IMR-90 (cell line): ENCODE measurements around the gene SOBP. TPM values are rescaled to one million over a fixed set of nuclear protein-coding genes. Genes with fewer than 3 reads are reported as not detected.

ENCODE experiments used
- ATAC-seq: fragments of 200-7000 bp; cut with Tn5 transposase; 2 replicates; pipeline ENCODE4 v1.9.1; 2020; ENCODE audit warnings: low read depth, mild to moderate bottlenecking, moderate library complexity
- BruUV-seq: library from RNA; stranded (reverse); fragments of 400-500 nt; replicated peaks from 2 replicates; lab custom pipeline; 2021; lab: Mats Ljungman, UMichigan
- CTCF ChIA-PET: fragments of 300-600 bp; formaldehyde crosslinking; extraction: SDS; loops from one replicate; lab custom pipeline; 2021; ENCODE audit warnings: antibody characterized with exemption; lab: Yijun Ruan, JAX
- POLR2A ChIA-PET: fragments of 300-600 bp; sonication (Branson Sonifier 250); formaldehyde crosslinking; loops from one replicate; lab custom pipeline; 2022; ENCODE audit warnings: antibody characterized with exemption; ENCODE audit not compliant: unreplicated experiment; lab: Charles Lee
- DNase-seq: peaks from one replicate; pipeline ENCODE4 v3.0.0; 2013
- H2AFZ ChIP-seq: replicated peaks from 2 replicates; pipeline ENCODE3; 2013; ENCODE audit warnings: low read length, mild to moderate bottlenecking; ENCODE audit not compliant: poor library complexity
- H2AK5ac ChIP-seq: 2 replicates; pipeline ENCODE4 v1.6.1; 2013; ENCODE audit warnings: low read depth, low read length, inconsistent platforms
- H2AK9ac ChIP-seq: replicated peaks from 2 replicates; pipeline ENCODE3; 2013; ENCODE audit warnings: mild to moderate bottlenecking, low read depth, low read length, moderate library complexity; ENCODE audit not compliant: poor library complexity
- H2BK120ac ChIP-seq: 2 replicates; pipeline ENCODE4 v1.6.1; 2013; ENCODE audit warnings: low read depth, low read length, inconsistent platforms
- H2BK15ac ChIP-seq: 3 replicates; pipeline ENCODE4 v1.6.1; 2013; ENCODE audit warnings: low read depth, low read length, inconsistent platforms
- H2BK20ac ChIP-seq: 2 replicates; pipeline ENCODE4 v1.6.1; 2013; ENCODE audit warnings: low read depth, mild to moderate bottlenecking, inconsistent platforms, low read length, moderate library complexity
- H2BK5ac ChIP-seq: 2 replicates; pipeline ENCODE4 v1.6.1; 2013; ENCODE audit warnings: mild to moderate bottlenecking, low read depth, low read length, inconsistent platforms; ENCODE audit not compliant: poor library complexity, severe bottlenecking
- H3K14ac ChIP-seq: replicated peaks from 2 replicates; pipeline ENCODE4 v1.6.1; 2013; ENCODE audit warnings: low read depth, low read length, inconsistent platforms
- H3K18ac ChIP-seq: 2 replicates; pipeline ENCODE4 v1.6.1; 2013; ENCODE audit warnings: low read depth, low read length, control low read depth
- H3K23ac ChIP-seq: 2 replicates; pipeline ENCODE4 v1.6.1; 2013; ENCODE audit warnings: low read depth, low read length, inconsistent platforms
- H3K27ac ChIP-seq: 2 replicates; pipeline ENCODE4 v1.5.1; 2013; ENCODE audit warnings: mild to moderate bottlenecking, control low read depth, low read length; ENCODE audit not compliant: insufficient read depth
- H3K27me3 ChIP-seq: 2 replicates; pipeline ENCODE4 v1.6.1; 2013; ENCODE audit warnings: low read length; ENCODE audit not compliant: control insufficient read depth, insufficient read depth
- H3K36me3 ChIP-seq: 2 replicates; pipeline ENCODE4 v1.6.1; 2013; ENCODE audit warnings: low read length, mixed read lengths; ENCODE audit not compliant: control insufficient read depth, insufficient read depth
- H3K4ac ChIP-seq: 2 replicates; pipeline ENCODE4 v1.6.1; 2013; ENCODE audit warnings: low read depth, low read length, inconsistent platforms
- H3K4me1 ChIP-seq: 2 replicates; pipeline ENCODE4 v1.6.1; 2013; ENCODE audit warnings: low read length, mixed read lengths; ENCODE audit not compliant: control insufficient read depth, insufficient read depth
- H3K4me2 ChIP-seq: 2 replicates; pipeline ENCODE4 v1.6.1; 2013; ENCODE audit warnings: low read depth, mild to moderate bottlenecking, control low read depth, low read length, moderate library complexity
- H3K4me3 ChIP-seq: 2 replicates; pipeline ENCODE4 v1.5.1; 2013; ENCODE audit warnings: low read depth, mild to moderate bottlenecking, control low read depth, low read length, moderate library complexity; ENCODE audit not compliant: insufficient read depth
- H3K56ac ChIP-seq: 2 replicates; pipeline ENCODE4 v1.6.1; 2013; ENCODE audit warnings: low read length, inconsistent platforms; ENCODE audit not compliant: insufficient read depth; ENCODE audit errors: extremely low read depth
- H3K79me1 ChIP-seq, 2 experiments: 2 replicates each; pipeline ENCODE4 v1.6.1; 2013; ENCODE audit warnings: low read length in 2 of 2, inconsistent platforms in 1 of 2, low read depth in 1 of 2
- H3K9ac ChIP-seq: 2 replicates; pipeline ENCODE4 v1.6.1; 2013; ENCODE audit warnings: low read depth, low read length, control low read depth
- H3K9me1 ChIP-seq: 2 replicates; pipeline ENCODE4 v1.6.1; 2013; ENCODE audit warnings: low read length, inconsistent platforms; ENCODE audit not compliant: insufficient read depth
- H3K9me3 ChIP-seq: 2 replicates; pipeline ENCODE4 v1.6.1; 2013; ENCODE audit warnings: low read length; ENCODE audit not compliant: control insufficient read depth, insufficient read depth
- H4K20me1 ChIP-seq: 2 replicates; pipeline ENCODE4 v1.6.1; 2013; ENCODE audit warnings: low read length, inconsistent platforms; ENCODE audit not compliant: insufficient read depth
- H4K5ac ChIP-seq: 2 replicates; pipeline ENCODE4 v1.6.1; 2013; ENCODE audit warnings: mild to moderate bottlenecking, low read depth, low read length, control low read depth
- H4K8ac ChIP-seq, 2 experiments: 2 replicates each; pipeline ENCODE4 v1.6.1; 2013; ENCODE audit warnings: low read depth in 2 of 2, low read length in 2 of 2, control low read depth in 1 of 2, inconsistent platforms in 1 of 2
- H4K91ac ChIP-seq: 2 replicates; pipeline ENCODE4 v1.6.1; 2013; ENCODE audit warnings: low read depth, low read length, inconsistent platforms; ENCODE audit not compliant: insufficient read depth
- BHLHE40 ChIP-seq: fragments of 150-350 bp; IDR thresholded peaks from 2 replicates; pipeline ENCODE4 v1.6.1; 2016; ENCODE audit warnings: mild to moderate bottlenecking, low read depth, low read length
- CEBPB ChIP-seq: IDR thresholded peaks from 2 replicates; pipeline ENCODE4 v1.6.1; 2012; ENCODE audit warnings: low read depth, low read length, improper control_type of control experiment
- CHD1 ChIP-seq: IDR thresholded peaks from 2 replicates; pipeline ENCODE4 v1.6.1; 2012; ENCODE audit warnings: low read depth, low read length, improper control_type of control experiment
- FOS ChIP-seq: fragments of 150-350 bp; IDR thresholded peaks from 2 replicates; pipeline ENCODE4 v1.6.1; 2016; ENCODE audit warnings: low read depth, low read length
- MAFK ChIP-seq: IDR thresholded peaks from 2 replicates; pipeline ENCODE4 v1.6.1; 2012; ENCODE audit warnings: low read depth, low read length, improper control_type of control experiment
- MAZ ChIP-seq: IDR thresholded peaks from 2 replicates; pipeline ENCODE4 v1.6.1; 2012; ENCODE audit warnings: low read depth, mild to moderate bottlenecking, low read length, improper control_type of control experiment, moderate library complexity, borderline replicate concordance
- MXI1 ChIP-seq: IDR thresholded peaks from 2 replicates; pipeline ENCODE4 v1.6.1; 2012; ENCODE audit warnings: low read depth, mild to moderate bottlenecking, low read length, moderate library complexity, borderline replicate concordance
- NFE2L2 ChIP-seq: fragments of 150-350 bp; IDR thresholded peaks from 2 replicates; pipeline ENCODE4 v1.6.1; 2016; ENCODE audit warnings: low read depth, mild to moderate bottlenecking, low read length
- POLR2A ChIP-seq: IDR thresholded peaks from 2 replicates; pipeline ENCODE4 v1.6.1; 2012; ENCODE audit warnings: mild to moderate bottlenecking, low read depth, low read length
- RCOR1 ChIP-seq: IDR thresholded peaks from 2 replicates; pipeline ENCODE4 v1.6.1; 2012; ENCODE audit warnings: mild to moderate bottlenecking, low read length, improper control_type of control experiment; ENCODE audit not compliant: insufficient replicate concordance
- RFX5 ChIP-seq: IDR thresholded peaks from 2 replicates; pipeline ENCODE4 v1.8.0; 2012; ENCODE audit warnings: low read depth, mild to moderate bottlenecking, low read length, moderate library complexity
- SMC3 ChIP-seq: fragments of 150-350 bp; IDR thresholded peaks from 2 replicates; pipeline ENCODE4 v1.6.1; 2016; ENCODE audit warnings: low read depth, mild to moderate bottlenecking, antibody characterized with exemption, low read length, moderate library complexity
- WGBS, 2 experiments: methylation state at CpG; one replicate each; pipeline versions ENCODE4 v1.1.5 to v1.1.7; 2013; ENCODE audit warnings: missing lambda C conversion rate in 2 of 2; ENCODE audit not compliant: insufficient read length in 1 of 2; ENCODE audit errors: extremely low coverage in 2 of 2; 5-methylcytosine and 5-hydroxymethylcytosine counted together
- dilution Hi-C: fragments of 300-500 bp; cut with HindIII; formaldehyde crosslinking; loops from one replicate; pipeline ENCODE4 v1.14.3; 2018; ENCODE audit warnings: low sequenced_read_pairs; ENCODE audit not compliant: unreplicated experiment
- in situ Hi-C: fragments of 300-500 bp; cut with MboI; formaldehyde crosslinking; loops from 3 replicates; pipeline ENCODE4 v1.14.3; 2019; ENCODE audit warnings: low sequenced_read_pairs, inconsistent platforms, mixed read lengths
- intact Hi-C: fragments of 100-400 bp; cut with micrococcal nuclease; formaldehyde crosslinking; loops from 2 replicates; pipeline ENCODE4 v1.10.0; 2022
- polyA plus RNA-seq, 3 experiments: library from polyadenylated mRNA; depleted of rRNA; stranded (reverse); fragments of >200 nt; gene quantifications; 2 replicates each; pipeline ENCODE4 v1.2.3, GENCODE V29; 2012; ENCODE audit warnings: low replicate concordance in 1 of 3
- total RNA-seq: library from RNA; depleted of rRNA; stranded (reverse); fragments of >200 nt; gene quantifications from 2 replicates; pipeline ENCODE4 v1.2.3, GENCODE V29; 2012
- TF ChIP-seq, protein P1 (sequence below): fragments of 150-350 bp; IDR thresholded peaks from 2 replicates; pipeline ENCODE4 v1.6.1; 2016; ENCODE audit warnings: low read depth, mild to moderate bottlenecking, low read length, moderate library complexity, borderline replicate concordance
- TF ChIP-seq, protein P2 (sequence below): fragments of 150-350 bp; IDR thresholded peaks from 2 replicates; pipeline ENCODE4 v1.6.1; 2017; ENCODE audit warnings: mild to moderate bottlenecking, antibody characterized with exemption, low read length, low read depth
- TF ChIP-seq, protein P3 (sequence below): conservative IDR thresholded peaks from 2 replicates; pipeline ENCODE4 v1.5.1; 2012; ENCODE audit warnings: mild to moderate bottlenecking, low read depth, low read length, improper control_type of control experiment

Gene SOBP
- total and polyA plus RNA-seq, 2 of the 4 experiments (the other 2 are of a cell fraction): 0.60 to 0.72 TPM

DNA sequence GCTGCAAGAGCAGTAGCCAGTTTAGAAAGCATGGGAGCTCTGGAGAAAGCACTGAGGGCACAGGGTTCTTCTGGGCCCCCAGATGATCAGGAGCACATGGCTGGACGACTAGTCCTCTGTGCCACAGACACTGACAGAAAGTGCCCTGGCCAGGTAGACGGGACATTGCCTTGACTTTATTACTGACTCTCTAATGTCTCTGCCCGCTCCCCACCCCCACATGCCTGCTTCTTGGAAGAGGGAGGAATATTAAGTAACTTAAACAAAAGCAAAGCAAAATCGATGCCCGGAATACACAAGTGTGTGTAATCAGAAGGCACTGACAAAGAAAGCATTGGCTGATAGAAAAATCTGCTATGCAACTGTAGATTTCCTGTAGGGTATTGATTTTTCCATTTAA lies 99.3 kb downstream of the SOBP start:
- ATAC-seq (no peak), DNase-seq (no peak)
- no peaks in the 10 kb centered on the region for H3K79me1 ChIP-seq
- H2BK120ac ChIP-seq: no peak overlapping the region
- H3K23ac ChIP-seq: no peak overlapping the region
- H2BK15ac ChIP-seq: no peak overlapping the region
- ChIA-PET CTCF (no interaction called here), POLR2A (no interaction called here)
- no peak overlapping the region for H4K91ac ChIP-seq
- H4K20me1 ChIP-seq: no peaks in the 10 kb centered on the region
- intact Hi-C loops: no loop called here
- H3K56ac ChIP-seq: no peak overlapping the region
- H3K4me3 ChIP-seq: no peak overlapping the region
- no peak overlapping the region for H2BK5ac ChIP-seq
- no peaks in the 10 kb centered on the region for H3K36me3 ChIP-seq
- peaks cover 1% of the 10 kb centered on the region; the same call in 1 of the 2 replicates for H3K27me3 ChIP-seq
- H2AFZ ChIP-seq: no peak overlapping the region
- H3K18ac ChIP-seq: no peak overlapping the region
- H3K4ac ChIP-seq: no peak overlapping the region
- no peak overlapping the region for H3K27ac ChIP-seq
- H4K5ac ChIP-seq: no peak overlapping the region
- H2AK9ac ChIP-seq: no peak overlapping the region
- H2BK20ac ChIP-seq: no peak overlapping the region
- H3K14ac ChIP-seq: no peak overlapping the region
- in situ Hi-C loops: no loop called here
- H3K9me1 ChIP-seq: no peaks in the 10 kb centered on the region
- dilution Hi-C loops: no loop called here
- WGBS, 2 experiments: no CpG with 5 or more reads among the region's 5 CpGs
- H3K9me3 ChIP-seq: no peaks in the 10 kb centered on the region
- no peak overlapping the region for H3K4me2 ChIP-seq
- H4K8ac ChIP-seq: no peak overlapping the region
- no peaks in the 10 kb centered on the region for H3K4me1 ChIP-seq
- no peak overlapping the region for H3K9ac ChIP-seq
- no peak overlapping the region for H2AK5ac ChIP-seq
- no TSS peak for BruUV-seq
- TF ChIP-seq, protein P1, sequence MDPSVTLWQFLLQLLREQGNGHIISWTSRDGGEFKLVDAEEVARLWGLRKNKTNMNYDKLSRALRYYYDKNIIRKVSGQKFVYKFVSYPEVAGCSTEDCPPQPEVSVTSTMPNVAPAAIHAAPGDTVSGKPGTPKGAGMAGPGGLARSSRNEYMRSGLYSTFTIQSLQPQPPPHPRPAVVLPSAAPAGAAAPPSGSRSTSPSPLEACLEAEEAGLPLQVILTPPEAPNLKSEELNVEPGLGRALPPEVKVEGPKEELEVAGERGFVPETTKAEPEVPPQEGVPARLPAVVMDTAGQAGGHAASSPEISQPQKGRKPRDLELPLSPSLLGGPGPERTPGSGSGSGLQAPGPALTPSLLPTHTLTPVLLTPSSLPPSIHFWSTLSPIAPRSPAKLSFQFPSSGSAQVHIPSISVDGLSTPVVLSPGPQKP: no peak
- TF ChIP-seq RFX5 (no peak), MAFK (no peak), CEBPB (no peak), SMC3 (no peak), RCOR1 (no peak), NFE2L2 (no peak), MAZ (no peak), BHLHE40 (no peak), MXI1 (no peak), POLR2A (no peak), CHD1 (no peak), FOS (no peak)
- TF ChIP-seq, protein P2, sequence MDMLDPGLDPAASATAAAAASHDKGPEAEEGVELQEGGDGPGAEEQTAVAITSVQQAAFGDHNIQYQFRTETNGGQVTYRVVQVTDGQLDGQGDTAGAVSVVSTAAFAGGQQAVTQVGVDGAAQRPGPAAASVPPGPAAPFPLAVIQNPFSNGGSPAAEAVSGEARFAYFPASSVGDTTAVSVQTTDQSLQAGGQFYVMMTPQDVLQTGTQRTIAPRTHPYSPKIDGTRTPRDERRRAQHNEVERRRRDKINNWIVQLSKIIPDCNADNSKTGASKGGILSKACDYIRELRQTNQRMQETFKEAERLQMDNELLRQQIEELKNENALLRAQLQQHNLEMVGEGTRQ: no peak
- TF ChIP-seq, protein P3, sequence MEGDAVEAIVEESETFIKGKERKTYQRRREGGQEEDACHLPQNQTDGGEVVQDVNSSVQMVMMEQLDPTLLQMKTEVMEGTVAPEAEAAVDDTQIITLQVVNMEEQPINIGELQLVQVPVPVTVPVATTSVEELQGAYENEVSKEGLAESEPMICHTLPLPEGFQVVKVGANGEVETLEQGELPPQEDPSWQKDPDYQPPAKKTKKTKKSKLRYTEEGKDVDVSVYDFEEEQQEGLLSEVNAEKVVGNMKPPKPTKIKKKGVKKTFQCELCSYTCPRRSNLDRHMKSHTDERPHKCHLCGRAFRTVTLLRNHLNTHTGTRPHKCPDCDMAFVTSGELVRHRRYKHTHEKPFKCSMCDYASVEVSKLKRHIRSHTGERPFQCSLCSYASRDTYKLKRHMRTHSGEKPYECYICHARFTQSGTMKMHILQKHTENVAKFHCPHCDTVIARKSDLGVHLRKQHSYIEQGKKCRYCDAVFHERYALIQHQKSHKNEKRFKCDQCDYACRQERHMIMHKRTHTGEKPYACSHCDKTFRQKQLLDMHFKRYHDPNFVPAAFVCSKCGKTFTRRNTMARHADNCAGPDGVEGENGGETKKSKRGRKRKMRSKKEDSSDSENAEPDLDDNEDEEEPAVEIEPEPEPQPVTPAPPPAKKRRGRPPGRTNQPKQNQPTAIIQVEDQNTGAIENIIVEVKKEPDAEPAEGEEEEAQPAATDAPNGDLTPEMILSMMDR: no peak
